ENCODE measurements around the gene VAX1.

GRCh38 chr10:117168729-117169128, 30.7 kb upstream of the VAX1 start:
- TF ChIP-seq POLR2AphosphoS5 (IDR thresholded peaks at IDR 0.05) = no peak
- no peak for TF ChIP-seq POLR2A (IDR thresholded peaks at IDR 0.05)
- TF ChIP-seq CTCF (IDR thresholded peaks at IDR 0.05 in 8 of 11, conservative IDR thresholded peaks at IDR 0.05 in 3 of 11) = no peak
